Bronchial epithelial cell (primary cell): ENCODE measurements around the gene ZNF628. TPM values are rescaled to one million over a fixed set of nuclear protein-coding genes. Genes with fewer than 3 reads are reported as not detected.

ENCODE experiments used
- DNase-seq: peaks from one replicate; pipeline ENCODE4 v3.0.0-alpha.2; 2010; ENCODE audit warnings: low read depth
- FAIRE-seq: peaks from 2 replicates; lab custom pipeline; 2011; peaks lifted over from hg19 to GRCh38; lab: Jason Lieb, UNC
- H3K27me3 ChIP-seq: 2 replicates; pipeline ENCODE4 v1.5.1; 2011; ENCODE audit warnings: low read length; ENCODE audit not compliant: control insufficient read depth, insufficient read depth
- H3K36me3 ChIP-seq: 2 replicates; pipeline ENCODE4 v1.5.1; 2011; ENCODE audit warnings: low read length; ENCODE audit not compliant: control insufficient read depth, insufficient read depth
- H3K4me3 ChIP-seq: 2 replicates; pipeline ENCODE4 v1.5.1; 2011; ENCODE audit warnings: mild to moderate bottlenecking, low read depth, low read length, control low read depth
- total RNA-seq: library from RNA; depleted of rRNA; stranded (reverse); fragments of >200 nt; gene quantifications from 2 replicates; pipeline ENCODE4 v1.2.1, GENCODE V29; 2014
- TF ChIP-seq, protein P1 (sequence below): IDR thresholded peaks from 2 replicates; pipeline ENCODE4 v1.5.1; 2011; ENCODE audit warnings: mild to moderate bottlenecking, moderate library complexity, low read length, control low read depth, inconsistent platforms; ENCODE audit not compliant: insufficient read depth, severe bottlenecking

ZNF628 gene
- total RNA-seq, 1 donor from 2014 or later = 0.79 TPM

DNA sequence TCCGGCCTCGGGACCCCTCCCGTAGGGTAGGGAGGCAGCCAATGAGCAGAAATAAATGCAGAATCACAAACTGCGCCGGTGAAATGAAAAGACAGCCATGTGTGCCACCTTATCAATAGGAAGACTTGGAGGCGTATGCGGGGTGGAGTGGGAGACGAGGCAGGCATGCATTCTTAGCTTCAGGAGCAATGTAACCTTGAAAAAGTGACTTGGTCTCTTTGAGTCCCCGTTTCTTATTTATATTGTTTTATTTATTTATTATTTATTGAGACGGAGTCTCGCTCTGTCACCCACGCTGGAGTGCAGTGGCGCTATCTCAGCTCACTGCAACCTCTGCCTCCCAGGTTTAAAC lies 27.8 kb downstream of the ZNF628 start:
- Histone ChIP-seq H3K27me3 (no peaks in the 10 kb centered on the region), H3K36me3 (no peaks in the 10 kb centered on the region), H3K4me3 (no peak overlapping the region)
- TF ChIP-seq, protein P1, sequence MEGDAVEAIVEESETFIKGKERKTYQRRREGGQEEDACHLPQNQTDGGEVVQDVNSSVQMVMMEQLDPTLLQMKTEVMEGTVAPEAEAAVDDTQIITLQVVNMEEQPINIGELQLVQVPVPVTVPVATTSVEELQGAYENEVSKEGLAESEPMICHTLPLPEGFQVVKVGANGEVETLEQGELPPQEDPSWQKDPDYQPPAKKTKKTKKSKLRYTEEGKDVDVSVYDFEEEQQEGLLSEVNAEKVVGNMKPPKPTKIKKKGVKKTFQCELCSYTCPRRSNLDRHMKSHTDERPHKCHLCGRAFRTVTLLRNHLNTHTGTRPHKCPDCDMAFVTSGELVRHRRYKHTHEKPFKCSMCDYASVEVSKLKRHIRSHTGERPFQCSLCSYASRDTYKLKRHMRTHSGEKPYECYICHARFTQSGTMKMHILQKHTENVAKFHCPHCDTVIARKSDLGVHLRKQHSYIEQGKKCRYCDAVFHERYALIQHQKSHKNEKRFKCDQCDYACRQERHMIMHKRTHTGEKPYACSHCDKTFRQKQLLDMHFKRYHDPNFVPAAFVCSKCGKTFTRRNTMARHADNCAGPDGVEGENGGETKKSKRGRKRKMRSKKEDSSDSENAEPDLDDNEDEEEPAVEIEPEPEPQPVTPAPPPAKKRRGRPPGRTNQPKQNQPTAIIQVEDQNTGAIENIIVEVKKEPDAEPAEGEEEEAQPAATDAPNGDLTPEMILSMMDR = no peak
- no peak for DNase-seq
- no peak for FAIRE-seq

DNA sequence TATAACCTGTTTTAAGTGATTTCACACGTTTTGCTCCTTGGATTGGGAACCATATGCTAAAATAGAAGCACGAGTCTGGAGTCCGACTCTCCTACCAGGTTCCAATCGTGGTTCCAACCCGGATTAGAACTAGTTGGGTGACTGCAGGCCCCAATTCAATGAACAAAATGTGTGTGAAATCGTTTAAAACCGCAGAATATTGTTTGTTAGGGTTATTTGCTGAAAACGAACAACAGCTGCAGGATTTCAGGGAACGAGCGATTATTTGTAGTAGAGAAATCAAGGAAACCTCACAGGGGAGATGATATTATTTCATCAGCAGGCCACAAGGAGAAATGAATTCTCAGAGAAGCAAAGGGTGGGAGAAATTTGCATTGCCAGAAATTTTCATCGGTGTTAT lies 28.6 kb downstream of the ZNF628 start:
- Histone ChIP-seq H3K36me3 (no peaks in the 10 kb centered on the region), H3K4me3 (no peak overlapping the region), H3K27me3 (no peaks in the 10 kb centered on the region)
- DNase-seq = no peak
- TF ChIP-seq, protein P1 = no peak
- no peak for FAIRE-seq

DNA sequence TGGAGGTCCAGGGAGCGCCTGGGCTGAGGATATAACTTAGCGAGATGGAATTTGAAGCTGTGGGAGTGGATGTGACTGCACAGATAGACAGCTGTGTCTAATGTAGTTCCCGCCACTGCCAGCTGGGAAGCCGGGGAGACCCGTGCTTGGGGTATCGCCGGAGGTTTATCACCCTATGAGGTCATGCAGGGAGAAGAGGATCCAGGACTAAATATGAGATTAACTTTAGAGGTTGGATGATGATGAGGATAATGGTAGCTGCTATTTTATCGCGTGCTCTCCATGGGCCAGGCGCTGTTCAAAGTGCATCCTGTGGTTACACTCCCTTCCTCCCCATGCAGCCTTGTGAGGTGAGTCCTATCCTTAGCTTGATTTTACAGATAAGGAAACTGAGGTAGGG lies 31.7 kb downstream of the ZNF628 start:
- no peak for FAIRE-seq
- DNase-seq = no peak
- Histone ChIP-seq H3K4me3 (no peak overlapping the region), H3K27me3 (no peaks in the 10 kb centered on the region), H3K36me3 (no peaks in the 10 kb centered on the region)
- TF ChIP-seq, protein P1 = no peak

DNA sequence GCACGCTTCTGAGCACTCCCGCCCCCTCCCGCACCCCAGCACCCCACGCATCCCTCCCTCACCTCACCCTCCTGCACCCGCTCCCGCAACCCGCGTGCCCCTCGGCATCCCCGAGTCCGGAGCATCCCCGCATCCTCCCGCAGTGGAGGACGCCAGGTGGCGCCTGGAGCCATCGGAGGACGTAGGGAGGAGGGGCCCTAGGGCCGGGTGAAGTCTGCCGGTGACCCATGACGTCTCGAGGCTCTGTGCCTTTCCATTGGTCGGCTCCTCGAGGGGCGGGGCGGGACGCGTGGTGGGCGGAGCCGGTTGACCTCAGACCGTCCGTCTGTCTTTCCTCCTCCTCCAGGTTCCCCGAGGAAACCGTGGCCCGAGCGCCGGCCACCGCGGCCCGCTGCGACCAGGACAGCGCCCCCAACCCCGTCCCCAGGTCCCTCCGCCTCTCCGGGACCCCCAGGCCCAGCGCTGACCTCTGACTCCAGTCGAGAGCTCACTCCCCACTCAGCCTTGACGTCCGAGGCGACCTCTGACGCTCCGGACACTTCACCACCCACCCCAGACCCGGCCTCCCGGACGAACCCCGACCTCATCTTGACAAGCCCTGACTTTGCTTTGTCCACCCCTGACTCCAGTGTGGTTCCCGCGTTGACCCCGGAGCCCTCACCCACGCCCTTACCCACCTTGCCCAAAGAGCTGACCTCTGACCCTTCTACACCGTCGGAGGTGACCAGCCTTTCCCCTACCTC lies 40.6 kb downstream of the ZNF628 start:
- TF ChIP-seq, protein P1 = peak; percentile 94
- Histone ChIP-seq H3K4me3 (peak overlapping the region; percentile 45), H3K27me3 (no peaks in the 10 kb centered on the region), H3K36me3 (no peaks in the 10 kb centered on the region)
- peak; percentile 67 for DNase-seq
- FAIRE-seq = no peak

DNA sequence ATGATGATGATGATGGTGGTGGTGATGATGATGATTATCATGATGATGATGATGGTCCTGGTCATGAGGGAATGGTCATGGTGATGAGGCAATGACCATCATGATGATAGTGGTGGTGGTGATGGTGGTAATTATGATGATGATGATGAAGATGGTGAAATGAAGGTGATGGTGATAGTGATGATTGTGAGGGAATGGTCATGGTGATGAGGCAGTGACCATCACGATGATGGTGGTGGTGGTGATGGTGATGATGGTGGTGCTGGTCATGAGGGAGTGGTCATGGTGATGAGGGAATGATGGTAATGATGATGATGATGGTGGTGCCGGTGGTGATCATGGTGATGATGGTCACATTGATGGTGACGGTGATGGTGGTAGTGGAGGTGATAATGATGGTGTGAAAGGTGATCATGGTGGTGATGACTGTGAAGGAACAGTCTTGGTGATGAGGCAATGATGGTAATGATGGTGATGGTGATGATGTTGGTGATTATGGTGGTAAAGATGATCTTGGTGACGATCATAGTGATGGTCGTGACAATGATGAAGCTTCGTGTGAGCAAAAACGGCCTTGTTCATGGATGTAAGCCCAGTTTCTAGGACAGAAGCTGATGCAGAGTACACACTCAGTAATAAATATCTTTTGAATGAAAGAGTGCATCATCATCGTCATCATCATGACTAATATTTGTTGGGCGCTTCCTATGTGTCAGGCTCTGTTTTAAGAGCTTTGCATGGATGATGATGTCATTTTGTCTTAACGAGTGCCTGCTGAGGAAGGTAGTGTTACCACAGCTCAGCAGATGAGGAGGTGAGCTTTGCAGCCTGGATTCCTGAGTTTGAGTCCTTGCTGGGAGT lies 43.3 kb downstream of the ZNF628 start:
- Histone ChIP-seq H3K27me3 (no peaks in the 10 kb centered on the region), H3K36me3 (no peaks in the 10 kb centered on the region), H3K4me3 (no peak overlapping the region)
- TF ChIP-seq, protein P1 = no peak
- FAIRE-seq = no peak
- DNase-seq = peak; percentile 95
